HepG2 (cell line): ENCODE measurements around the gene RNF40. TPM values are rescaled to one million over a fixed set of nuclear protein-coding genes. Genes with fewer than 3 reads are reported as not detected.

Experiments
- ETV6 ChIP-seq: sonication (generic); formaldehyde crosslinking; conservative IDR thresholded peaks from 2 replicates; pipeline ENCODE4 v1.4.0; 2020; ENCODE audit warnings: missing genetic modification reagents
- FOXO1 ChIP-seq: sonication (generic); formaldehyde crosslinking; IDR thresholded peaks from 2 replicates; pipeline ENCODE4 v1.4.0; 2020; ENCODE audit warnings: missing genetic modification reagents
- ISL2 ChIP-seq: sonication (generic); formaldehyde crosslinking; IDR thresholded peaks from 2 replicates; pipeline ENCODE4 v1.5.0; 2020; ENCODE audit warnings: missing genetic modification reagents
- NFE2L2 ChIP-seq: fragments of 150-350 bp; IDR thresholded peaks from 2 replicates; pipeline ENCODE4 v1.6.1; 2014; ENCODE audit warnings: low read length
- NR1H2 ChIP-seq: sonication (generic); formaldehyde crosslinking; IDR thresholded peaks from 2 replicates; pipeline ENCODE4 v1.8.1; 2022; ENCODE audit warnings: low read depth, missing genetic modification reagents, borderline replicate concordance
- PITX1 ChIP-seq: sonication (generic); formaldehyde crosslinking; IDR thresholded peaks from 2 replicates; pipeline ENCODE4 v1.5.1; 2020; ENCODE audit warnings: mild to moderate bottlenecking, missing genetic modification reagents
- PRMT3 ChIP-seq: sonication (generic); formaldehyde crosslinking; IDR thresholded peaks from 2 replicates; pipeline ENCODE4 v1.8.1; 2022; ENCODE audit warnings: low read depth, mild to moderate bottlenecking, moderate library complexity, missing genetic modification reagents, borderline replicate concordance
- SETDB1 ChIP-seq: sonication (generic); formaldehyde crosslinking; IDR thresholded peaks from 2 replicates; pipeline ENCODE4 v1.5.1; 2020; ENCODE audit warnings: missing genetic modification reagents, mild to moderate bottlenecking, borderline replicate concordance
- SIN3A ChIP-seq: IDR thresholded peaks from 2 replicates; pipeline ENCODE4 v1.6.1; 2011; ENCODE audit warnings: low read depth, mild to moderate bottlenecking, control low read depth, low read length, borderline replicate concordance
- SIX4 ChIP-seq: sonication (generic); formaldehyde crosslinking; IDR thresholded peaks from 2 replicates; pipeline ENCODE4 v1.4.0; 2020; ENCODE audit warnings: missing genetic modification reagents
- ZKSCAN8 ChIP-seq: IDR thresholded peaks from 2 replicates; pipeline ENCODE4 v1.6.1; 2016; ENCODE audit warnings: borderline replicate concordance, missing genetic modification reagents, missing compliant biosample characterization
- ZNF354B ChIP-seq: sonication (generic); formaldehyde crosslinking; IDR thresholded peaks from 2 replicates; pipeline ENCODE4 v1.8.0; 2022; ENCODE audit warnings: mild to moderate bottlenecking, missing genetic modification reagents
- ZNF777 ChIP-seq: sonication (generic); formaldehyde crosslinking; IDR thresholded peaks from 2 replicates; pipeline ENCODE4 v1.4.0; 2020; ENCODE audit warnings: missing genetic modification reagents
- ZSCAN30 ChIP-seq: sonication (generic); formaldehyde crosslinking; IDR thresholded peaks from 2 replicates; pipeline ENCODE4 v1.5.0; 2020; ENCODE audit warnings: mild to moderate bottlenecking, missing genetic modification reagents
- polyA plus RNA-seq, 8 experiments: library from polyadenylated mRNA; depleted of rRNA in 3 of 8; stranded (reverse) in 7 of 8; unstranded in 1 of 8; fragments of >200 nt; fragmentation: Illumina TruSeq in 4 of 8; extraction: Trizol in 4 of 8; gene quantifications; 2 replicates each; pipeline versions ENCODE4 v1.2.1 to v1.2.3, GENCODE V29; 2011 to 2016; ENCODE audit warnings: low read depth in 4 of 8, missing spikeins in 1 of 8, mixed read lengths in 1 of 8; ENCODE audit not compliant: insufficient read depth in 1 of 8
- total RNA-seq, 5 experiments: library from RNA; depleted of rRNA; stranded (reverse); fragments of >200 nt; fragmentation: Illumina TruSeq; extraction: Trizol; gene quantifications; 2 replicates each; pipeline ENCODE4 v1.2.3, GENCODE V29; 2016; ENCODE audit warnings: low read depth in 1 of 5
- TF ChIP-seq, protein P1 (sequence below): sonication (generic); formaldehyde crosslinking; IDR thresholded peaks from 2 replicates; pipeline ENCODE4 v1.4.0; 2020; ENCODE audit warnings: missing genetic modification reagents
- TF ChIP-seq, protein P2 (sequence below): IDR thresholded peaks from 2 replicates; pipeline ENCODE4 v1.6.1; 2012; ENCODE audit warnings: low read depth, low read length, improper control_type of control experiment
- TF ChIP-seq, protein P3 (sequence below): sonication (generic); formaldehyde crosslinking; IDR thresholded peaks from 2 replicates; pipeline ENCODE4 v1.5.0; 2020; ENCODE audit warnings: mild to moderate bottlenecking, missing genetic modification reagents, moderate library complexity
- TF ChIP-seq, protein P4 (sequence below): sonication (generic); formaldehyde crosslinking; IDR thresholded peaks from 2 replicates; pipeline ENCODE4 v1.4.0; 2020; ENCODE audit warnings: missing genetic modification reagents
- TF ChIP-seq, protein P5 (sequence below): sonication (generic); formaldehyde crosslinking; IDR thresholded peaks from 2 replicates; pipeline ENCODE4 v1.4.0; 2020; ENCODE audit warnings: missing genetic modification reagents

RNF40 gene
- total and polyA plus RNA-seq, 2 of the 13 experiments (the other 11 are each of a cell fraction or from before 2014, with no cell fraction given) = 84.0 to 85.6 TPM

DNA sequence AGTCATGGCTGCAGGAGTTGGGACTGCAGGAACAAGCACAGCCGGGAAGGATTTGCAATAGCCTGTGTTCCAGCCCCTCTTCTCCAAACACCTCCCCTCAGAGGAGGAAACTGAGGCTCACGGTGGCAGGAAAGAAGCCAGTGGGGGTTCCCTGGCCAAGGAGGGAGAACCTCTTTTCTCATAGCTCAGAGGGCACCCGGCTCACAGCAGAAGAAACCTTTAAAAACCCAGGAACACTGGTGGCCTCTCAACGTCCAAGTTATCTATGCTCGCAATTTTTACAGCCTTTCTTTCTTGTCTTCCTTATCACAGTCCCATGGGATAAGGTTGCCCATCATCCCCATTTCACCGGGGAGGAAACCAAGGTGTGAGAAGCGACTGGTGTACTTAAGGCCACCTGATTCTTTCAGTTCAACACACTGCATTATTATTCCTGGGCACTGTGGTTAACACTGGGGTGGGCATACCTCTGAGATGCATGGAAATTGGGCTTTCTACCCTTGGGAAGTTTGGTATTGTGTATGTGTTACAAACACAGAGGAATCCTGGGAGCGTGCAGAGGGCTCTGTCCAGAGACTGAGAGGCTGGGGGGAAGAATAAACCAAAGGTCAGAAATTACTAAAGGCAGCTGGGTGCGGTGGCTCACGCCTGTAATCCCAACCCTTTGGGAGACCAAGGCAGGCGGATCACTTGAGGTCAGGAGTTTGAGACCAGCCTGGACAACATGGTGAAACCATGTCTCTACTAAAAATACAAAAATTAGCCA is 25.7 kb downstream of the RNF40 start (continued):
- TF ChIP-seq, protein P1, sequence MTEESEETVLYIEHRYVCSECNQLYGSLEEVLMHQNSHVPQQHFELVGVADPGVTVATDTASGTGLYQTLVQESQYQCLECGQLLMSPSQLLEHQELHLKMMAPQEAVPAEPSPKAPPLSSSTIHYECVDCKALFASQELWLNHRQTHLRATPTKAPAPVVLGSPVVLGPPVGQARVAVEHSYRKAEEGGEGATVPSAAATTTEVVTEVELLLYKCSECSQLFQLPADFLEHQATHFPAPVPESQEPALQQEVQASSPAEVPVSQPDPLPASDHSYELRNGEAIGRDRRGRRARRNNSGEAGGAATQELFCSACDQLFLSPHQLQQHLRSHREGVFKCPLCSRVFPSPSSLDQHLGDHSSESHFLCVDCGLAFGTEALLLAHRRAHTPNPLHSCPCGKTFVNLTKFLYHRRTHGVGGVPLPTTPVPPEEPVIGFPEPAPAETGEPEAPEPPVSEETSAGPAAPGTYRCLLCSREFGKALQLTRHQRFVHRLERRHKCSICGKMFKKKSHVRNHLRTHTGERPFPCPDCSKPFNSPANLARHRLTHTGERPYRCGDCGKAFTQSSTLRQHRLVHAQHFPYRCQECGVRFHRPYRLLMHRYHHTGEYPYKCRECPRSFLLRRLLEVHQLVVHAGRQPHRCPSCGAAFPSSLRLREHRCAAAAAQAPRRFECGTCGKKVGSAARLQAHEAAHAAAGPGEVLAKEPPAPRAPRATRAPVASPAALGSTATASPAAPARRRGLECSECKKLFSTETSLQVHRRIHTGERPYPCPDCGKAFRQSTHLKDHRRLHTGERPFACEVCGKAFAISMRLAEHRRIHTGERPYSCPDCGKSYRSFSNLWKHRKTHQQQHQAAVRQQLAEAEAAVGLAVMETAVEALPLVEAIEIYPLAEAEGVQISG (CRISPR knock-in tag) = no peak; the same call in 1 of the 2 replicates
- TF ChIP-seq SETDB1 = no peak
- TF ChIP-seq, protein P2, sequence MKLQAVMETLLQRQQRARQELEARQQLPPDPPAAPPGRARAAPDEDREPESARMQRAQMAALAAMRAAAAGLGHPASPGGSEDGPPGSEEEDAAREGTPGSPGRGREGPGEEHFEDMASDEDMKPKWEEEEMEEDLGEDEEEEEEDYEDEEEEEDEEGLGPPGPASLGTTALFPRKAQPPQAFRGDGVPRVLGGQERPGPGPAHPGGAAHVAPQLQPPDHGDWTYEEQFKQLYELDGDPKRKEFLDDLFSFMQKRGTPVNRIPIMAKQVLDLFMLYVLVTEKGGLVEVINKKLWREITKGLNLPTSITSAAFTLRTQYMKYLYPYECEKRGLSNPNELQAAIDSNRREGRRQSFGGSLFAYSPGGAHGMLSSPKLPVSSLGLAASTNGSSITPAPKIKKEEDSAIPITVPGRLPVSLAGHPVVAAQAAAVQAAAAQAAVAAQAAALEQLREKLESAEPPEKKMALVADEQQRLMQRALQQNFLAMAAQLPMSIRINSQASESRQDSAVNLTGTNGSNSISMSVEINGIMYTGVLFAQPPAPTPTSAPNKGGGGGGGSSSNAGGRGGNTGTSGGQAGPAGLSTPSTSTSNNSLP = no peak
- TF ChIP-seq ZSCAN30 (CRISPR knock-in tag) = no peak
- TF ChIP-seq, protein P3, sequence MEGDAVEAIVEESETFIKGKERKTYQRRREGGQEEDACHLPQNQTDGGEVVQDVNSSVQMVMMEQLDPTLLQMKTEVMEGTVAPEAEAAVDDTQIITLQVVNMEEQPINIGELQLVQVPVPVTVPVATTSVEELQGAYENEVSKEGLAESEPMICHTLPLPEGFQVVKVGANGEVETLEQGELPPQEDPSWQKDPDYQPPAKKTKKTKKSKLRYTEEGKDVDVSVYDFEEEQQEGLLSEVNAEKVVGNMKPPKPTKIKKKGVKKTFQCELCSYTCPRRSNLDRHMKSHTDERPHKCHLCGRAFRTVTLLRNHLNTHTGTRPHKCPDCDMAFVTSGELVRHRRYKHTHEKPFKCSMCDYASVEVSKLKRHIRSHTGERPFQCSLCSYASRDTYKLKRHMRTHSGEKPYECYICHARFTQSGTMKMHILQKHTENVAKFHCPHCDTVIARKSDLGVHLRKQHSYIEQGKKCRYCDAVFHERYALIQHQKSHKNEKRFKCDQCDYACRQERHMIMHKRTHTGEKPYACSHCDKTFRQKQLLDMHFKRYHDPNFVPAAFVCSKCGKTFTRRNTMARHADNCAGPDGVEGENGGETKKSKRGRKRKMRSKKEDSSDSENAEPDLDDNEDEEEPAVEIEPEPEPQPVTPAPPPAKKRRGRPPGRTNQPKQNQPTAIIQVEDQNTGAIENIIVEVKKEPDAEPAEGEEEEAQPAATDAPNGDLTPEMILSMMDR (CRISPR knock-in tag) = 0 out of 2 replicates have a peak, but pooled peaks have one; percentile 4
- TF ChIP-seq SIN3A = no peak
- no peak for TF ChIP-seq NR1H2 (CRISPR knock-in tag)
- TF ChIP-seq PITX1 (CRISPR knock-in tag) = peak; percentile 69
- TF ChIP-seq, protein P4, sequence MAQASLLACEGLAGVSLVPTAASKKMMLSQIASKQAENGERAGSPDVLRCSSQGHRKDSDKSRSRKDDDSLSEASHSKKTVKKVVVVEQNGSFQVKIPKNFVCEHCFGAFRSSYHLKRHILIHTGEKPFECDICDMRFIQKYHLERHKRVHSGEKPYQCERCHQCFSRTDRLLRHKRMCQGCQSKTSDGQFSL (CRISPR knock-in tag) = peak; percentile 49; the same call in 1 of the 2 replicates
- 0 out of 2 replicates have a peak, but pooled peaks have one; percentile 18 for TF ChIP-seq PRMT3 (CRISPR knock-in tag)
- 0 out of 2 replicates have a peak, but pooled peaks have one; percentile 2 for TF ChIP-seq NFE2L2
- TF ChIP-seq, protein P5, sequence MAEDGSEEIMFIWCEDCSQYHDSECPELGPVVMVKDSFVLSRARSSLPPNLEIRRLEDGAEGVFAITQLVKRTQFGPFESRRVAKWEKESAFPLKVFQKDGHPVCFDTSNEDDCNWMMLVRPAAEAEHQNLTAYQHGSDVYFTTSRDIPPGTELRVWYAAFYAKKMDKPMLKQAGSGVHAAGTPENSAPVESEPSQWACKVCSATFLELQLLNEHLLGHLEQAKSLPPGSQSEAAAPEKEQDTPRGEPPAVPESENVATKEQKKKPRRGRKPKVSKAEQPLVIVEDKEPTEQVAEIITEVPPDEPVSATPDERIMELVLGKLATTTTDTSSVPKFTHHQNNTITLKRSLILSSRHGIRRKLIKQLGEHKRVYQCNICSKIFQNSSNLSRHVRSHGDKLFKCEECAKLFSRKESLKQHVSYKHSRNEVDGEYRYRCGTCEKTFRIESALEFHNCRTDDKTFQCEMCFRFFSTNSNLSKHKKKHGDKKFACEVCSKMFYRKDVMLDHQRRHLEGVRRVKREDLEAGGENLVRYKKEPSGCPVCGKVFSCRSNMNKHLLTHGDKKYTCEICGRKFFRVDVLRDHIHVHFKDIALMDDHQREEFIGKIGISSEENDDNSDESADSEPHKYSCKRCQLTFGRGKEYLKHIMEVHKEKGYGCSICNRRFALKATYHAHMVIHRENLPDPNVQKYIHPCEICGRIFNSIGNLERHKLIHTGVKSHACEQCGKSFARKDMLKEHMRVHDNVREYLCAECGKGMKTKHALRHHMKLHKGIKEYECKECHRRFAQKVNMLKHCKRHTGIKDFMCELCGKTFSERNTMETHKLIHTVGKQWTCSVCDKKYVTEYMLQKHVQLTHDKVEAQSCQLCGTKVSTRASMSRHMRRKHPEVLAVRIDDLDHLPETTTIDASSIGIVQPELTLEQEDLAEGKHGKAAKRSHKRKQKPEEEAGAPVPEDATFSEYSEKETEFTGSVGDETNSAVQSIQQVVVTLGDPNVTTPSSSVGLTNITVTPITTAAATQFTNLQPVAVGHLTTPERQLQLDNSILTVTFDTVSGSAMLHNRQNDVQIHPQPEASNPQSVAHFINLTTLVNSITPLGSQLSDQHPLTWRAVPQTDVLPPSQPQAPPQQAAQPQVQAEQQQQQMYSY = peak; percentile 21; the same call in 1 of the 2 replicates
- TF ChIP-seq ZNF354B = no peak
- no peak for TF ChIP-seq ZKSCAN8 (CRISPR knock-in tag)
- TF ChIP-seq ISL2 = peak; percentile 53; the same call in 1 of the 2 replicates
- no peak for TF ChIP-seq ETV6 (CRISPR knock-in tag)
- TF ChIP-seq SIX4 (CRISPR knock-in tag) = no peak
- TF ChIP-seq FOXO1 (CRISPR knock-in tag) = no peak
- TF ChIP-seq ZNF777 = no peak
